HL-60/S4 treated with retinoic acid at 250 ng/mL for 4 days and 3 days (cell line): ENCODE data around the gene KRTAP1-5.
"Not testable (repeated sequence)": the region's sequence is repeated elsewhere in the genome, so short reads cannot be mapped to it uniquely, and the experiment has no call there.

ENCODE experiments used
- in situ Hi-C: fragments of 300-500 bp; cut with MboI; formaldehyde crosslinking; loops from 2 replicates; pipeline ENCODE4 v1.7.0; 2022; ENCODE audit warnings: low sequenced_read_pairs

KRTAP1-5 gene

GRCh38 chr17:41026715-41027471 is at the start of gene KRTAP1-5:
TSS of gene KRTAP1-5 (minus strand) at chr17:41027208. CDS start at chr17:41027155, 53 bp downstream.
- in situ Hi-C loops: no loop called here

DNA sequence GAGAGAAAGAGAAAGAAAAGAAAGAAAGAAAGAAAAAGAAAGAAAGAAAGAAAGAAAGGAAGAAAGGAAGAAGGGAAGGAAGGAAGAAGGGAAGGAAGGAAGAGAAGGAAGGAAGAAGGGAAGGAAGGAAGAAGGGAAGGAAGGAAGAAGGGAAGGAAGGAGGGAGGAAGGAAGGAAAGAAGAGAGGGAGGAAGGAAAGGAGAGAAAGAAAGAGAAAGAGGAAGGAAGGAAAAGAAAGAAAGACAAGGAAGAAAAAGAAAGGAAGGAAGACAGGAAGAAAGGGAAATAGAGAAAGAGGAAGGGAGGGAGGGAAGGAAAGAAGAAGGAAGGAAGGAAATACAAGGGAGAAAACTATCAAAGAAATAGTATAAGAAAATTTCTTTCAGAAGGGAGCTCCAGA is 49.8 kb upstream of the KRTAP1-5 start:
- in situ Hi-C loops: no loop called here

DNA sequence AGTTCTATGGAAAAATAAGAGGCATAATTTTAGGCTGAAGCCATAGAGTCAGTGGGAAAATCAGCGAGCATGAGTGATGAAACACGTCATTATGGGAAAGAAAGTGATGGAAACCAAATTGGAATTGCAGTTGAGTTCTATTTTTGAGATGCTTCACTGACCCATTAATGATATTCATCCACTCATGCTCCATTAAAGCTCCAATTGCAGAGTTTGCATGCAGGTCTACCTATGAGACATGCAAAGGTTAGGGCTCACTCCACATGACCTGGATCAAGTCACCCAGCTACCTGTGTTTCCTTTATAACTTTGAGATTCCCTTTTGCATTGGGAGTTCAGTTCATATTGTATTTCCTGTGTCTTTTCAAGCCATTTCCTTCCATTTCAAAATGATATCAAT is 46.7 kb upstream of the KRTAP1-5 start:
- in situ Hi-C loops: no loop called here

- in situ Hi-C loops: no loop called here
These were observed 44.8 kb upstream of the KRTAP1-5 start for GRCh38 chr17:41071606-41072360.

DNA sequence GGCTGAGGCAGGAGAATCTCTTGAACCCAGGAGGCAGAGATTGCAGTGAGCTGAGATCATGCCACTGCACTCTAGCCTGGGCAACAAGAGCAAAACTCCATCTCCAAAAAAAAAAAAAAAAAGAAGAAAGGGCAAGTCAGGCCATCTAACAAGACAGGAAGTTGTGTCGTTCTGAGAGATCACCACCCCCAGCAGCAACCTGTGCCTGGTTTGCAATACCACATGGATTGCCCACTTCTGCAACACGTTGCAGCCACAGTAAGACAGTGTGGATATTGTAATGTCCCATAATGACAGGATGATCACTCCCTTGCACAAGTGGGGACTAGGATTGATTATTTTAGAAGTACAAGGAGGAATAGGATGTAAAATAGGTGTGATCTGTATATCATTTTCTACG is 42.0 kb upstream of the KRTAP1-5 start:
- in situ Hi-C loops: no loop called here

- in situ Hi-C loops: no loop called here
These were observed 40.3 kb upstream of the KRTAP1-5 start for GRCh38 chr17:41067281-41067680.

DNA sequence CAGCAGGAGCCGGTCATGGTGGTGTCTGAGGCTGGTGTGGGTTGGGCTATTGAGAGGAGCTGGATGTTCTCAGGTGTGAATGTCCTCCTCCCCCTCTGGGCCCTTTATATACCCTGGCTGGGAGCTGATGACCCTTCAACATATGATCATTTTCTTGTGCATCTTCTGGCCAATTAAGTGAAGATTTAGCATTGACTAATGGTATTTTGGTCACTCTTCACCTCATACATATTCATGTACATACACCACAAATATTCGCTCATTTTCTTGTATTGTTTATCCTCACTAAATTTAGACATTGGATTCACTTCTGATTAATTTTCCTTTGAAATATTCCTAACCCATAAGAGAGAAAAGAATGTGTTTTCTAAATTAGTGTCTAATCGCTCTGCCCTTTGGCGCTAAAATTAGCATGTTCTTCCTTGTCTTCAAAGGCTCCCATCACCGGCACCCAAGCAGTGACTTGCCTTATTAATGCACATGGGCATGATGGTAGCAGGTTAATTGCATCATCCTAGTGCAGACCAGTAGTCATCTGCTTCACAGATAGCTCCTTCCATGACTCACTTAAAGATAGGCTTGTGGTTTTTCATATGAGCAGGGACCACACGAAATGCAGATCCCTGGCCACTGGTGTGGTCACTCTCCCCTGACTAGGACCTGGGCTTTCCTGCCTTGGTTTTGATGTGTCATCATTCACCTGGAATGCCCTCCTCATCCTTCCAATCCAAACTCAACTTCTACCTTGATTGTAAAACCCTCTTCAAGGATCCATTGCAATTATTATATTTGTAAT is 39.0 kb upstream of the KRTAP1-5 start, which contains the start of gene KRTAP2-4:
Gene KRTAP2-4 (minus strand): TSS at position 51 of the 796 bp plus-strand sequence. CDS start 34 bp downstream, at position 17.
- in situ Hi-C loops: no loop called here

GRCh38 chr17:41065016-41065689 is 38.1 kb upstream of the KRTAP1-5 start:
- in situ Hi-C loops: not testable (repeated sequence)

DNA sequence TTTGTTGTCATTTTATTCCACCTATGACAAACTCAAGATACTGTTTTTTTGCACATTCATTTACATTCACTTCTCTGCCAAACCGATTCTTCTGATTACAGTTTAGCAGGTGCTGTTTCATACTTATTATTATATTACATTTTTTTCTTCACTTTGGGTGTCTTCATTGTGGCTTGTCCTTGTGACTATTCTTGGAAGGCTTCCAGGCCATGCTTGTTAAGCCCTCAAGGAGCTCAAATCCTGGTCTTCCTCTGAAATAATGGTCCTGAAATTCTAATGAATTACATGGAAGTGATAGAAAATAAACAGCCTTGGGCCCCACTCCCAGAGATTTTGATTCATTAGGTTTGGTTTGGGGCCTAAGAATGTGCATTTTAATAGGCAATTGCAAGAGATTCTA is 37.3 kb upstream of the KRTAP1-5 start:
- in situ Hi-C loops: no loop called here

DNA sequence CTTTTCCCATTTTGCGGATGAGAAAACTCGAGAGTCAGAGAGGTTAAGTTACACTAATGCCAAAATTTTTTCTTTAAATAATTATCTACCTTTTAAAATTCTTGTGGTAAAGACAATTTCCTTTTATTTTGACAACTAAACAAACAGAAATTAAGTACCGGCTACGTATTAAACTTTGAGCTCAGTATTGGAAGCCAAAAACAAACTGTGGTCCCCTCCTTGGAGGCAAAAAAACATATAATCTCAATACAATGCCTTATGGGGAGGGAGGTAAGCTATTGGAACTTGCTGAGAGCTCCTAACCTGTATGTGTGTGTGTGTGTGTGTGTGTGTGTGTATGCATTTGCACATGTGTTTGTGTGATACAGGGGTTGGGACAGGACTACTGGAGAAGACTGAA is 36.4 kb upstream of the KRTAP1-5 start:
- in situ Hi-C loops: no loop called here

DNA sequence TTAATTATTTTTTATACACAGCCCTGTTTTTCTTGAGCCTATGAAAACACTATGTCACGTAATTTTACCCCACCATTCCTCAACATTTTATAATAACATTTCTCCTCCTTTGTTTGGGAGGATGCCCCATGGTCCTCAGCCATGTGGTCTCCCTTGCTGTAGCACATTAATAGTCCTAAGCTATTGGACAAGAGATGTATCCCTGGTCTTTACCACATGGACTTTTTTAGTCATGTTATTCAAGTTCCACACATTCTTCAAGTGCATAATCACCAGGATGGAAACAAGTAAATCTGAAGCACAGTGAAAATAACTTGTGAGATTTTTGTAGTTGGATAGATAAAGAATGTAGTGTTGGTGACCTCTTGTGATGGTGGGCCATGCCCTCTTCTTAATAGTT is 35.0 kb upstream of the KRTAP1-5 start:
- in situ Hi-C loops: no loop called here

- in situ Hi-C loops: no loop called here
These were observed 33.1 kb upstream of the KRTAP1-5 start, which contains the start of gene KRTAP2-3 for GRCh38 chr17:41060052-41060604. TSS of gene KRTAP2-3 (minus strand) at chr17:41060114. CDS start at chr17:41060050, 64 bp downstream.

DNA sequence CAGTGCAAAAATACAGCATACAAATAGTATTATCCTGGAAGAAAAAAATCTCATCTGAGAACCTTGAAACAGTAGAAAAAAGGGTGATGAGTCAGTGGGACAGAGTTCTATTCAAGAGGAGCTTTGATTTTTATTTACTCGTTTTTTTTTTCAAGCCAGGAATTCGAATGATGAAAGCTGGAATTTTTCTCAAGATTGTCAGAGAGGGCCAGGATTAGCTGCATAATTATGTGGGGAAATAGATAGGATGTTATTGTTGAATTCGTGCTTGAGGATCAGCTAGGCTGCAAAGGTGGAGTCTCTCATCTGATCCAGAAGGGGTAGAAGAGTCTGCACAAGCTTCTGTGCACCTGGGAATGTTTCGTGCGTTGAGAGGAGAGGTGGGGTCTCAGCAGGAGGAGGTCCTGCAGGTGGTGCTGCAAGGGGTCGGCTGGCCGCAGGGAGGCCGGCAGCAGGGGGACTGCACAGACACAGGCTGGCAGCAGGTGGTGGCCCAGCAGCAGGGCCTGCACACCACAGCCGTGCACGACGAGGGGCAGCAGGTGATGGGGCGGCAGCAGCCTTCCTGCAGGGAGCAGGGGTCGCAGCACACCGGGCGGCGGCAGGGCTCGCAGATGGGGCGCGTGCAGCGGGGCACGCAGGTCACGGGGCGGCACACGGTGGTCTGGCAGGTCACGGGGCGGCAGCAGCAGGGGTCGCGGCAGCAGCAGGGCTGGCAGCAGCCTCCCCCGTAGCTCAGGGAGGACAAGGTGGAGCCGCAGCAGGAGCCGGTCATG is 32.5 kb upstream of the KRTAP1-5 start:
- in situ Hi-C loops: not testable (repeated sequence)

- in situ Hi-C loops: no loop called here
These were observed 31.7 kb upstream of the KRTAP1-5 start for GRCh38 chr17:41058741-41059140.

DNA sequence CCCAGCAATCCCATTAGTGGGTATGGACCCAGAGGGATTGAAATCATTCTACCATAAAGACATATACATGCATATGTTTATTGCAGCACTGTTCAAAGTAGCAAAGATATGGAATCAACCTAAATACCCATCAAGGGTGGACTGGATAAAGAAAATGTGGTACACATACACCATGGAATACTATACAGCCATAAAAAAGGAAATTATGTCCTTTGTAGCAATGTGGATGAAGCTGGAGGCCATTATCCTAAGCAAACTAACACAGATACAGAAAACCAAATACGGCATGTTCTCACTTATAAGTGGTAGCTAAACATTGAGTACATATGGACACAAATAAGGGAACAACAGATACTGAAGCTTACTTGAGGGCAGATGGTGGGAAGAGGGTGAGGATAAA is 30.5 kb upstream of the KRTAP1-5 start:
- in situ Hi-C loops: no loop called here

GRCh38 chr17:41055130-41055529 is 28.1 kb upstream of the KRTAP1-5 start, which contains the start of gene KRTAP2-2:
TSS of gene KRTAP2-2 (minus strand) at chr17:41055230. CDS start at chr17:41055211, 19 bp downstream.
- in situ Hi-C loops: not testable (repeated sequence)

DNA sequence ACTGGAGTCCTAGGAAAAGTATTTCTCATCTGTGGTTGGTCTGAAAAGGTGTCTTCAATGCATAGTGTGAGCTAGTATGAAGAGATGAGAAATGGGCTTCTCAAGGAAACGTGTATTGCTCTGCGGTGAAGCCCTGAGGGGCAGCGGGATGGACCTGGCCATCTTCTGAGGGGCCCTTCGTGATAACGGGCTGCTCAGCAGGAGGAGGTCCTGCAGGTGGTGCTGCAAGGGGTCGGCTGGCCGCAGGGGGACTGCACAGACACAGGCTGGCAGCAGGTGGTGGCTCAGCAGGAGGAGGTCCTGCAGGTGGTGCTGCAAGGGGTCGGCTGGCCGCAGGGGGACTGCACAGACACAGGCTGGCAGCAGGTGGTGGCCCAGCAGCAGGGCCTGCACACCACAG is 27.5 kb upstream of the KRTAP1-5 start:
- in situ Hi-C loops: not testable (repeated sequence)

DNA sequence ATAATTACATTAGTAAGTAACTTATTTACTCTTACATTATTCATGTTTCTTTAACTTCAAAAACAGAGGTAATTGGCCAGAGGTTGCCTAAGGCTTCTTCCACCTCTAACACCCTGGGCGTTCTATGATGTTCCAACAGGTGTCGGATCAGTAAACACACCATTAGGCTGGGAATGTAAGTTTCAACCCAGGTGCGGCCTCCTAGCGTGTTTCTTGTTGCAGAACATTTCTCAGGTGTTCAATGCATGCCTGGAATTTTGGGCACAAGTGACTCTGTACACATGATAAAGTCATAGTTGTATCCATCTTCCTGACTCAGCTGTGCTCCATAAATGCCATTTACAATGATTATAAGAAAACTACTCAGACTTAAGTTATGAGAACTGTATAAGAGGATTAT is 27.0 kb upstream of the KRTAP1-5 start:
- in situ Hi-C loops: no loop called here

- in situ Hi-C loops: no loop called here
These were observed 25.6 kb upstream of the KRTAP1-5 start for GRCh38 chr17:41052566-41052965.
